GM21423 (cell line): Measurements from ENCODE around the gene TRIM27.
A peak's percentile ranks its signal among the peaks of the same experiment; 100 is the strongest.
"Not testable (repeated sequence)": the region's sequence is repeated elsewhere in the genome, so short reads cannot be mapped to it uniquely, and the experiment has no call there.

Experiments
- ATAC-seq: cut with Tn5 transposase; IDR thresholded peaks from one replicate; pipeline ENCODE4 v1.9.1; 2021; ENCODE audit warnings: mild to moderate bottlenecking, moderate library complexity; ENCODE audit not compliant: unreplicated experiment

The TRIM27 gene, protein sequence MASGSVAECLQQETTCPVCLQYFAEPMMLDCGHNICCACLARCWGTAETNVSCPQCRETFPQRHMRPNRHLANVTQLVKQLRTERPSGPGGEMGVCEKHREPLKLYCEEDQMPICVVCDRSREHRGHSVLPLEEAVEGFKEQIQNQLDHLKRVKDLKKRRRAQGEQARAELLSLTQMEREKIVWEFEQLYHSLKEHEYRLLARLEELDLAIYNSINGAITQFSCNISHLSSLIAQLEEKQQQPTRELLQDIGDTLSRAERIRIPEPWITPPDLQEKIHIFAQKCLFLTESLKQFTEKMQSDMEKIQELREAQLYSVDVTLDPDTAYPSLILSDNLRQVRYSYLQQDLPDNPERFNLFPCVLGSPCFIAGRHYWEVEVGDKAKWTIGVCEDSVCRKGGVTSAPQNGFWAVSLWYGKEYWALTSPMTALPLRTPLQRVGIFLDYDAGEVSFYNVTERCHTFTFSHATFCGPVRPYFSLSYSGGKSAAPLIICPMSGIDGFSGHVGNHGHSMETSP

DNA sequence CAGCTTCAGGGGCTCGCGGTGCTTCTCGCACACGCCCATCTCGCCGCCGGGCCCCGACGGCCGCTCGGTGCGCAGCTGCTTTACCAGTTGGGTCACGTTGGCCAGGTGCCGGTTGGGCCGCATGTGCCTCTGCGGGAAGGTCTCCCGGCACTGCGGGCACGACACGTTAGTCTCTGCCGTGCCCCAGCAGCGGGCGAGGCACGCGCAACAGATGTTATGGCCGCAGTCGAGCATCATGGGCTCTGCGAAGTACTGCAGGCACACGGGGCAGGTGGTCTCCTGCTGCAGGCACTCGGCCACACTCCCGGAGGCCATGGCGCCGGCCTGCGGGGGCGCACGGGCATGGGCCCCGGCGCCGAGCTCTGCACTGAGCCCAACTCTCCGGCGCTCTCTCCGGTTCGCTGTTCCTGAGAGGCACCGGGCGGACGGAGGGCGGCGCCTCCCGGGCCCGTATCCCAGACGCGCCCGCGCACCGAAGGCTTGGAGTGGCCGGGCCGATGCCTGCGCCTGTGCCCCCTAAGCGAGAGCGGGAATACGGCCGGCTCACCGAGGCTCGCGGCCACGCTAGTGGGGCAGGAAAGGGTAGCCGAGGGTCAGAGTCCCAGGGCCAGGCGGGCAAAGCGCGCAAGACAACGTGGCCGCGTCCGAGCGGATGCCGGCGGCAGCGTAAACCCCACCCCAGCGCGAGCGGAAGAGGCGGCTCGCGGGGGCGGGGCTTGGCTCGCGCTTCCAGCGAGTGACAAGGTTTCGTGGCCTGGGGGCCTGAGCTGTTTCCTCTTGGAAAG is at the start of gene TRIM27:
Gene TRIM27 (minus strand): TSS at position 668 of the 785 bp plus-strand sequence. CDS start 353 bp downstream, at position 315.
- ATAC-seq, result peak; percentile 83

DNA sequence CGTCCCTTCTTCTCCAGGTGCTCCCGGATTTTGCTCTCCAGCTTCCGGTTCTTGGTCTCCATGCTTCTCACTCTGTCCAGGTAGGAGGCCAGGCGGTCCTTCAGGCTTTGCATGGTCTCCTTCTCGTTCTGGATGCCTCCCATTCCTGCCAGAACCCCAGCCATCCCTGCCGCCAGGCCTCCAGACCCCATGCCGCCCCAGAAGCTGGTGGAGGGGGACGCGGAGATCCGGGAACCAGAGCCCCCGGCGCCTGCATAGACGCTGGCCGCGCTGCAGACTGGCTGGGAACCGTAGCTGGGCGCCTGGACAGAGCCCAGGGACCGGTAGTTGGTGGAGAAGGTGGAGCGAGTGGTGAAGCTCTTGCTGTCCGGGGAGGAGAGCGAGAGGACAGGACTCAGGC is 46.3 kb upstream of the TRIM27 start:
- not testable (repeated sequence) for ATAC-seq

DNA sequence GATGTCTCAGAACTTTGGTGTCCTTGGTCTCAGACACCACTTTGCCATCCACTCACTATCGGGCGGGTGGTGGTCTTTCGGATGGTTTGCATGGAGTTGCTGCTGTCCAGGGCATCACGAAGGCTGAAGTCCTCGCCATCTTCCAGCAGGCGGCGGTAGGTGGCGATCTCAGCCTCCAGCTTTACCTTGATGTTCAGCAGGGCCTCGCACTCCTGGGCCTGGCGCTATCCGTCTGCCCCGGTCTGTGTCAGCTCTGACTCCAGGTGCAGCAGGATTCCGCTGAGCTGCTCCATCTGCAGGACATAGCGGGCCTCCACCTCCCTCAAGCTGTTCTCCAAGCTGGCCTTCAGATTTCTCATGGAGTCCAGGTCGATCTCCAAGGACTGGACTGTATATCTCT is 45.3 kb upstream of the TRIM27 start:
- no peak for ATAC-seq

DNA sequence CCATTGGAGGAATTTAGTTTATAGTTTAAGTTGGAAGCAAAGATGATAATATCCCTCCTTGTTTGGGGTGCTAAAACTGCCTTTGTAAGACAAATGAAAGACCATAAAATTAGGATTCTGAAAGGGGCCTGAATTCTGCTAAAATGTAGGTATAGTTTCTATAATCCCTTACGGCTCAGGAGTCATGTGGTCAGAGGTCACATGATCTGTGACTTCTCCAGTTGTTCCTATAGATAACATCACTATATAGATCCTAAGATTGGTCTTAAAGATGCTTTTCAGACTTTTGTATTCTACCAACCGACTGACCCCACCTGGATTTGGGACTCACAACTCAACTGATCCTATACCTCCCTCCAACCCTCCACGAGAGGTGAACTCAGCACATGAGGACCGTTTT is 44.7 kb upstream of the TRIM27 start:
- no peak for ATAC-seq

DNA sequence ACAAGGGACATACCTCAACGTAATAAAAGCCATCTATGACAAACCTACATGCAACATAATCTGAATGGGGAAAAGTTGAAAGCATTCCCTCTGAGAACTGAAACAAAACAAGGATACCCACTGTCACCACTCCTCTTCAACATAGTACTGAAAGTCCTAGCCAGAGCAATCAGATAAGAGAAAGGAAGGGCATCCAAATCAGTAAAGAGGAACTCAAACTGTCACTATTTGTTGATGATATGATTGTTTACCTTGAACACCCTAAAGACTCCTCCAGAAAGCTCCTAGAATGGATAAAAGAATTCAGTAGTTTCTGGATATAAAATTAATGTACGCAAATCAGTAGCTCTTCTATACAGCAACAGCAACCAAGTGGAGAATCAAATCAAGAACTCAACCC is 41.9 kb upstream of the TRIM27 start:
- ATAC-seq, result no peak

DNA sequence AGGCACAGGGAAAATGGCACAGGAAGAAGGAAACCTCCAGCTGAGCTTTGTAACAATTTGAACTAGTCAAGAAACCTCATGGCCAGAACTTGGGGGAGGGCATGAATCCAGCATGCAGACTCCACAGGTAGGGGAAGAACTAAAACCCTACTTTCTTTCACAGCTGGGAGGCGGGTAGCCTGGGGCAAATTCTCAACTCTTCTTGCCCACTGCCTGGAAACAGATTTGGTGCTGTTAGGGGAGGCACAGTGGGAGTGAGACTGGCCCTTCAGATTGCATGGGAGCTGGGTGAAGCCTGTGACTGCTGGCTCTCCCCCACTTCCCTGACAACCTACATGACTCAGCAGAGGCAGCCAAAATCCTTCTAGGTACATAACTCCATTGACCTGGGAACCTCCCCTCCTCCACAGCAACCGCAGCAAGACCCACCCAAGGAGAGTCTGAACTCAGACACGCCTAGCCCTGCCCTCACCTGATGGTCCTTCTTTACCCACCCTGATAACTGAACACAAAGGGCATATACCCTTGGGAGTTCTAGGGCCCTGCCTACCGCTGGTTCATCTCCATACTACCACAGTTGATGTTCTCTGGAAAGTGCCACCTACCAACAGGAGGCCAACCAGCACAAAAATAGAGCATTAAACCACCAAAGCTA is 37.2 kb upstream of the TRIM27 start:
- no peak for ATAC-seq

DNA sequence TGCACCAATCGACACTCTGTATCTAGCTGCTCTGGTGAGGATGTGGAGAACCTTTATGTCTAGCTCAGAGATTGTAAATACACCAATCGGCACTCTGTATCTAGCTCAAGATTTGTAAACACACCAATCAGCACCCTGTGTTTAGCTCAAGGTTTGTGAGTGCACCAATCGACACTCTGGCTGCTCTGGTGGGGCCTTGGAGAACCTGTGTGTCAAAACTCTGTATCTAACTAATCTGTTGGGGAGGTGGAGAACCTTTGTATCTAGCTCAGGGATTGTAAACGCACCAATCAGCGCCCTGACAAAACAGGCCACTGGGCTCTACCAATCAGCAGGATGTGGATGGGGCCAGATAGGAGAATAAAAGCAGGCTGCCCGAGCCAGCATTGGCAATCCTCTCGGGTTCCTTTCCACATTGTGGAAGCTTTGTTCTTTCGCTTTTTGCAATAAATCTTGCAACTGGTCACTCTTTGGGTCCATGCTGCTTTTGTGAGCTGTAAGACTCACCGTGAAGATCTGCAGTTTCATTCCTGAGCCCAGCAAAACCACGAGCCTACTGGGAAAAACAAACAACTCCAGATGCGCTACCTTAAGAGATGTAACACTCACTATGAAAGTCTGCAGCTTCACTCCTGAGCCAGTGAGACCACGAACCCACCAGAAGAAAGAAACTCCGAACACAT is 34.9 kb upstream of the TRIM27 start:
- not testable (repeated sequence) for ATAC-seq

DNA sequence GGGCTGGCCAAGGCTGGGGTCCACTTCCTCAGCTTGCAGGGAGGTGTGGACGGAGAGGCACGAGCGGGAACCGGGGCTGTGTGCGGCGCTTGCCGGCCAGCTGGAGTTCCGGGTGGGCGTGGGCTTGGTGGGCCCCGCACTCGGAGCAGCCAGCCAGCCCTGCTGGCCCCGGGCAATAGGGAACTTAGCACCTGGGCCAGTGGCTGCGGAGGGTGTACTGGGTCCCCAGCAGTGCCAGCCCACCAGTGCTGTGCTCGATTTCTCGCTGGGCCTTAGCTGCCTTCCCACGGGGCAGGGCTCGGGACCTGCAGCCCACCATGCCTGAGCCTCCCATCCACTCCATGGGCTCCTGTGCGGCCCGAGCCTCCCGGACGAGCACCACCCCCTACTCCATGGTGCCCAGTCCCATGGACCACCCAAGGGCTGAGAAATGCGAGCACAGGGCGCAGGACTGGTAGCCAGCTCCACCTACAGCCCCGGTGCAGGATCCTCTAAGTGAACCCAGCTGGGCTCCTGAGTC is 34.1 kb upstream of the TRIM27 start:
- not testable (repeated sequence) for ATAC-seq

DNA sequence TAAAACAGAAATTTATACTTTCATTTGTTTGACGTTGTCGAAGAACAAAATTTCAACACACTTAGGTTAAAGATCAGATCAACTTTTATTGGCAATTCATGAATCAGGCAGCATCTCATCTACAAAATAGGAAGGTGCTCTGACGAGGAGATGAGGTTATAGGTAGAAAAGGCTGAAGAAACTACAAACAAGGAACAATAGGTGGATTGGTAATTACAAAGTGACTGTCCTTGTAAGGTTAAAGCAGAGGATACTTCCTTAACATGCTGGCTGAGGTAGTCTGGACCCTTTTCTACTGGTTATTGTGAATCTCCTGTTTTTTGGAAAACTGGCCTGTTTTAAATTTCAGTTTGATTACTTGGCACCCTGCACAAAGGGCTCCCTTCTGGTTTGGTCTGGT is 32.5 kb upstream of the TRIM27 start:
- no peak for ATAC-seq

DNA sequence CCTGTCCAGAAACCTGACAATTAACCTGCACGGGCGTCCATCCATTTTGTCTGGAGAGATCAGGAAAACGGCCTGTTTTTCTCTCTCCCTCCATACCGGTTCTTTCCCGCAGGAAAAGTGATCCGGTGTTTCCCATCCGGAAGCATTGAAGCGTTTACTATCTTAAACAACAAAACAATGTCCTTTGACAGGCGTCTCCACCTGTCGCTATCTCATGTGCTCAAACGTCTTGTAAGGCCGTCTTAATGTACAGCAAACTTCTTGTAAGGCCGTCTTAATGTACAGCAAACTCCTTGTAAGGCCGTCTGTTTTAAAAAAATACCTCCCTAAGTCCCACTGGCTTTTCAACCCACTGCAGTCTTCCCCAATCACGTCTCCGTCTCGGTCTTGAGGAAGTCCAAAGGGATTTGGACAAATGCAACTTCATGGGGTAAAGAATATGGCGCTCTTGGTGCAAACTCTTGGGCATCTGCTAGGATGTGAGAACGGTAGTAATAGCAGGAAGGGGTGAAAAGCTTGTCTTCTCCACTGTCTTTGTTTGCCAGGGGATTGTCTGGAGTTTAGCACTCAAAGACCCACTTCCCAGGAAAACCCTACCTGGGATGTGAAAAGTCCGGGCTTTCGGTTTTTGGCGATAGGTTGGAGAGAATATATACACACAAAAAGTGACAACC is 29.9 kb upstream of the TRIM27 start:
- no peak for ATAC-seq

DNA sequence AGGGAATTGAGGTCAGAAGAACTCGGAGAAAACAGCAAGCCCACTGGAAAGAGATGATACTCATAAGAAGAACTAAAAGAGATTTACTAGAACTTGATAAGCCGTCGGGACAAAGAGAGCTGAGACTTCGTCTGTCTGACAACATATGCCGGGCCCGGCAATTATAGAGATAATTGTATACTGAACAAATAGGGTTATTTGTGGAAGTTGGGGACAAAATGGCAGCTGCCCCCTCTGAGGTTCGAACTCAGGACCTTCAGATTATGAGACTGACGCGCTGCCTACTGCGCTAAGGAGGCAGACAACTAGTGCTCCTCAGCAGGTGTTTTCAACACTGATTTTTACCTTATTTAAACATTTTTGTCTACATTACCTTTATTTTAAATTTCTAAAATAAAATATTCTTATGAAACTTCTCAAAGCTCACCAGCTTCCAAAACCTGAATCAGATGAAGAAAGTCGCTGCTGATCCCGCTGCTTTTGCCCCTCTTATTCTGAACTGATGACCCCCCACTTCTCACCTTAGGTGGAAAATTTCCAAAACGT is 29.3 kb upstream of the TRIM27 start:
- ATAC-seq, result peak; percentile 67

DNA sequence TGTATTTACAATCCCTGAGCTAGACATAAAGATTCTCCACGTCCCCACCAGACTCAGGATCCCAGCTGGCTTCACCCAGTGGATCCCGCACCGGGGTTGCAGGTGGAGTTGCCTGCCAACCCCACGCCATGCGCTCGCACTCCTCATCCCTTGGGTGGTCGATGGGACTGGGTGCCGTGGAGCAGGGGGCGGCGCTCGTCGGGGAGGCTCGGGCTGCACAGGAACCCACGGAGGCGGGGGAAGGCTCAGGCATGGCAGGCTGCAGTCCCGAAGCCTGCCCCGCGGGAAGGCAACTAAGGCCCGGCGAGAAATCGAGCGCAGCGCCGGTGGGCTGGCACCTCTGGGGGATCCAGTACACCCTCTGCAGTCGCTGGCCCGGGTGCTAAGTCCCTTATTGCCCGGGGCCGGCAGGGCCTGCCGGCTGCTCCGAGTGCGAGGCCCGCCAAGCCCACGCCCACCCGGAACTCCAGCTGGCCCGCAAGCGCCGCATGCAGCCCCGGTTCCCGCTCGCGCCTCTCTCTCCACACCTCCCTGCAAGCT is 25.9 kb upstream of the TRIM27 start:
- not testable (repeated sequence) for ATAC-seq

DNA sequence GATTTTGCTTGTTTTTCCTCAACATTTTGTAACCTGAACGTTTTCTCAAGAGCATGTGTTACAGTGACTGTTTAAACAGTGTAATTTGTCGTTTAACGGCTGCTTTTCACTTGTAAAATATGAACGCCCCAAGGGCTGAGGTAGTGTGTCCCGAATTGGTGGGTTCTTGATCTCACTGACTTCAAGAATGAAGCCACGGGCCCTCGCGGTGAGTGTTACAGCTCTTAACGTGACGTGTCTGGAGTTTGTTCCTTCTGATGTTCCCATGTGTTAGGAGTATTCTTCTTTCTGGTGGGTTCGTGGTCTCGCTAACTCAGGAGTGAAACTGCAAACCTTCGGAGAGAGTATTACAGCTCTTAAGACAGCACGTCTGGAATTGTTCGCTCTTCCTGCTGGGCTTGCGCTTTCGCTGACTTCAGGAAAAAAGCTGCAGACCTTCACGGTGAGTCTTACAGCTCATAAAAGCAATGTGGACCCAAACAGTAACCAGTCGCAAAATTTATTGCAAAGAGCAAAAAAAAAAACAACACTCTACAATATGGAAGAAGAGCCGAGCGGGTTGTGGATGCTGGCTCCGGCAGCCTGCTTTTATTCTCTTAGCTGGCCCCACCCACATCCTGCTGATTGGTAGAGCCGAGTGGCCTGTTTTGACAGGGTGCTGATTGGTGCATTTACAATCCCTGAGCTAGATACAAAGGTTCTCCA is 25.1 kb upstream of the TRIM27 start:
- no peak for ATAC-seq

DNA sequence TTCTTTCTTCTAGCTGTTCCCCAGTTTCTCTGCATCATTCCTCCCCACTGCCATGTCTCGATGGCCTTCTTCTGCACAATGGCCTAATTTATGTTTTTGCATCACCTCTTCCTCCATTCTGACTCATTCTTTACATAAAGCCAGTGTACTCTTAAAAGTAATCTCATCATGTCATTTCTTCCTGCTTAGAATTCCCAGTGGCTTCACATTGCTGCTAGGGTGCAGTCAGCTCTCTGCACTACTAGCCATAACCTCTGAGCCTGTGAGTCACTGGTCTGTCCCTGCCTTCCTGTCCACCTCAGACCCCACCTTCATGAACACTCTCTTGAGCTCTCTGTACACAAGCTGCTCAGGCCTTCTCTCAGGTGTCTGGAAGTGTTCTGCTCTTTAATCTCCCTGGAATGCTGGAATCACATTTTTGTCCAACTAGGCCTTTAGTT is 24.1 kb upstream of the TRIM27 start:
- no peak for ATAC-seq

DNA sequence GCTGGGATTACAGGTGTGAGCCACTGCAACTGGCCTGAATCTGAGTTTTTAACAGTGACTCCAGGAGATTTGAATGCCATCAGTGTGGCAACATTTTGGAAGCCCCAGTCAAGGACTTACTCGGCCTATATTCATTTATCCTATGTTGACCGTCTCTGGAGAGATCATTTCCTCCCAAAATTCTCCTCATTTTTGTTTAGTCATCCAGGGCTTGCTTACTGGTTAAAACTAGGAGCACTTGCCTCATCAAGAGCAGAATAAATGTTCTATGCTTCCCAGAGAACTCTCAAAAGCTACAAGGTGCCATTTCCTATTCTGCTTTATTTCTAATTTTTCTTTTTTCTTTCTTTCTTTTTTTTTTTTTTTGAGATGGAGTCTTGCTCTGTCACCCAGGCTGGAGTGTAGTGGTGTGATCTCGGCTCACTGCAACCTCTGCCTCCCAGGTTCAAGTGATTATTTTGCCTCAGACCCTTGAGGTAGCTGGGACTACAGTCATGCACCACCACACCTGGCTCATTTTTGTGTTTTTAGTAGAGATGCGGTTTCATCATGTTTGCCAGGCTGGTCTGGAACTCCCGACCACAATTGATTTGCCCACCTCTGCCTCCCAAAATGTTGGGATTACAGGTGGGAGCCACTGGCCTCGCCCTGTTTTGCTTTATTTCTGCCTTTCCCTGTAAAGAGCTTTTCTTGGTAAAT is 23.4 kb upstream of the TRIM27 start:
- ATAC-seq, result no peak

DNA sequence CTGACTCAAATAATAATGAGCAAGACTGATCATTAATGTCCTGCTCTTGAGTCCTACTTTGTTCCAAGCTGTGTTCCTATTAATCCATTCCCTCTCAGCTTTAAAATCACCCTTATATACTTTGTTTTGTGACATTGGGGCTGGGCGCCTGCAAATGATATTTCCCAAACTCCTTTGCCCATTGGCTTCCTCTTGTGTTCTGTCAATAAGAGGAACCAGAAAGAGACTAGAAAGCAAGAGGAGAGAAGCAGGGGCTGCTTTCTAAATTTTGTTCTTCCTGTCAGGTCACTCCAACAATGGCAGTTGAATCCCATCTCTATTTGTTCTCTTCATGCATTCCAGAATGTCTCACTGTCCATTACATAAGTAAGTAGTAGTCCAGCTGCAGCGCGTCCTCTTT is 21.6 kb upstream of the TRIM27 start:
- no peak for ATAC-seq

DNA sequence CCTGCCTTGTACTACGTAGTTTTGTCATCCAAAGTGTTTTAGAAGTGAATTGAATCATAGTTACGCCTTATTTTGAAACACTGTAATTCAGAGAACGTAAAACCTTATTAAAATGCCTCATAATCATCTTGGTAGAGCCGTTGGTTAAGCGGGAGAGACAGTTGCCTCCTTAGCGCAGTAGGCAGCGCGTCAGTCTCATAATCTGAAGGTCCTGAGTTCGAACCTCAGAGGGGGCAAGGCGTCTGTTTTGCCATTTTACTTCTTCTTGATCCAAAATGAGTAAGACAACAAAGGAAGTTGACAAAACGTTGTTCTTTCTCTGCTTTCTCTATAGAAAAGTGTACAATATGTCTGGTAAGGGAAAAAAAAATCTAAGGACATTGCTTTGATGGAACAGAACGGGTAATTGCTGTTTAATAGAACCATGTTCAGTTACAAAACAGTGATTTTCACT is 20.7 kb upstream of the TRIM27 start:
- no peak for ATAC-seq
